Natural killer cell (primary cell): ENCODE data around the gene SLC25A22. TPM values are rescaled to one million over a fixed set of nuclear protein-coding genes. Genes with fewer than 3 reads are reported as not detected.

ENCODE experiments used
- ATAC-seq, 3 donors: fragments of 150-1000 bp in 2 of 3; fragments of 200-7000 bp in 1 of 3; cut with Tn5 transposase; 1 replicate in 1 of 3; 2 replicates in 2 of 3; pipeline ENCODE4 v1.10.0; 2021; ENCODE audit warnings: mild to moderate bottlenecking in 2 of 3, moderate library complexity in 2 of 3
- DNase-seq, 2 donors: peaks; one replicate each; pipeline versions ENCODE4 v3.0.0 to v3.0.0-alpha.2; 2013 to 2021; ENCODE audit warnings: mixed read lengths in 1 of 2
- H3K27ac ChIP-seq: one replicate; pipeline ENCODE4 v1.5.1; 2013; ENCODE audit warnings: mild to moderate bottlenecking, low read length
- H3K27me3 ChIP-seq: one replicate; pipeline ENCODE4 v1.6.1; 2013; ENCODE audit warnings: low read length; ENCODE audit not compliant: control insufficient read depth, insufficient read depth
- H3K36me3 ChIP-seq: one replicate; pipeline ENCODE4 v1.6.1; 2013; ENCODE audit warnings: low read length; ENCODE audit not compliant: control insufficient read depth, insufficient read depth
- H3K4me1 ChIP-seq: one replicate; pipeline ENCODE4 v1.6.1; 2013; ENCODE audit warnings: low read length; ENCODE audit not compliant: control insufficient read depth, insufficient read depth
- H3K4me3 ChIP-seq: one replicate; pipeline ENCODE4 v1.5.1; 2013; ENCODE audit warnings: low read length
- H3K9me3 ChIP-seq: one replicate; pipeline ENCODE4 v1.6.1; 2013; ENCODE audit warnings: low read length; ENCODE audit not compliant: control insufficient read depth, insufficient read depth
- H3K27ac Mint-ChIP-seq, 2 donors: one replicate each; pipeline ENCODE4 v1.8.0; 2022; ENCODE audit warnings: mild to moderate bottlenecking in 2 of 2, mixed read lengths in 2 of 2, moderate library complexity in 1 of 2
- H3K27me3 Mint-ChIP-seq, 2 donors: one replicate each; pipeline ENCODE4 v1.8.0; 2022; ENCODE audit warnings: low read depth in 2 of 2, mixed read lengths in 2 of 2
- H3K36me3 Mint-ChIP-seq: one replicate; pipeline ENCODE4 v1.8.0; 2022; ENCODE audit warnings: mixed read lengths
- H3K4me1 Mint-ChIP-seq, 2 donors: one replicate each; pipeline ENCODE4 v1.8.0; 2022; ENCODE audit warnings: mixed read lengths in 2 of 2
- H3K4me3 Mint-ChIP-seq: one replicate; pipeline ENCODE4 v1.8.0; 2022; ENCODE audit warnings: mild to moderate bottlenecking, moderate library complexity, mixed read lengths
- H3K9me3 Mint-ChIP-seq, 2 donors: one replicate each; pipeline ENCODE4 v1.8.0; 2022; ENCODE audit warnings: mixed read lengths in 2 of 2
- WGBS: methylation state at CpG from one replicate; pipeline ENCODE4 v1.1.7; 2013; ENCODE audit warnings: missing lambda C conversion rate; ENCODE audit not compliant: insufficient coverage; 5-methylcytosine and 5-hydroxymethylcytosine counted together
- intact Hi-C: fragments of 100-400 bp; cut with micrococcal nuclease; formaldehyde crosslinking; loops from one replicate; pipeline ENCODE4 v1.14.2; 2022
- total RNA-seq, 4 donors: library from RNA; stranded (reverse); fragments of 120-200 nt in 1 of 4; gene quantifications; one replicate each; pipeline versions ENCODE4 v1.2.3 to v1.2.4, GENCODE V29; 2013 to 2022
- TF ChIP-seq, protein P1 (sequence below): fragments of 200-600 bp; IDR thresholded peaks from one replicate; pipeline ENCODE4 v1.8.0; 2022; ENCODE audit warnings: antibody characterized with exemption

The SLC25A22 gene
- total RNA-seq, 3 donors from 2014 or later (not counting 1 experiment from before 2014, with no cell fraction given), result 22.8 to 34.6 (median 31.5) TPM

DNA sequence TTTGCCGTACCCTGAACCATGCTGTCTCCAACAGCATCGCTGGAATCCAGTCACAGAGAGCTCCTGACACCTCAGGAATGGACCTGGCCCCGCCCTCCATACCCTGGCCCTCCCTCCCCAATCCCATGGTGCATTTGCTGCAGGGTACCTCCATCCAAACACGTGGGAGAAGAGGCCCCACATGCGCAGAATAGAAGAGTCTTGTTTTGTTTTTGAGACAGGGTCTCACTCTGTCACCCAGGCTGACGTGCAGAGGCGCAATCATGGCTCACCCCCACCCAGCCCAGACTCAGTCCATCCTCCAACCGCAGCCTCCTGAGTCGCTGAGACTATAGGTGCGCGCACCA is 18.3 kb upstream of the SLC25A22 start:
- no peak overlapping the region for H3K27ac ChIP-seq
- 88% methylated on average over 7 of the region's 11 CpGs for WGBS
- peaks cover 0 to 12% of the 10 kb centered on the region in 2 donors for H3K4me1 Mint-ChIP-seq
- DNase-seq, result no peak
- TF ChIP-seq, protein P1, sequence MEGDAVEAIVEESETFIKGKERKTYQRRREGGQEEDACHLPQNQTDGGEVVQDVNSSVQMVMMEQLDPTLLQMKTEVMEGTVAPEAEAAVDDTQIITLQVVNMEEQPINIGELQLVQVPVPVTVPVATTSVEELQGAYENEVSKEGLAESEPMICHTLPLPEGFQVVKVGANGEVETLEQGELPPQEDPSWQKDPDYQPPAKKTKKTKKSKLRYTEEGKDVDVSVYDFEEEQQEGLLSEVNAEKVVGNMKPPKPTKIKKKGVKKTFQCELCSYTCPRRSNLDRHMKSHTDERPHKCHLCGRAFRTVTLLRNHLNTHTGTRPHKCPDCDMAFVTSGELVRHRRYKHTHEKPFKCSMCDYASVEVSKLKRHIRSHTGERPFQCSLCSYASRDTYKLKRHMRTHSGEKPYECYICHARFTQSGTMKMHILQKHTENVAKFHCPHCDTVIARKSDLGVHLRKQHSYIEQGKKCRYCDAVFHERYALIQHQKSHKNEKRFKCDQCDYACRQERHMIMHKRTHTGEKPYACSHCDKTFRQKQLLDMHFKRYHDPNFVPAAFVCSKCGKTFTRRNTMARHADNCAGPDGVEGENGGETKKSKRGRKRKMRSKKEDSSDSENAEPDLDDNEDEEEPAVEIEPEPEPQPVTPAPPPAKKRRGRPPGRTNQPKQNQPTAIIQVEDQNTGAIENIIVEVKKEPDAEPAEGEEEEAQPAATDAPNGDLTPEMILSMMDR, result no peak
- intact Hi-C loops, result no loop called here
- no peak overlapping the region for H3K4me3 Mint-ChIP-seq
- H3K27ac Mint-ChIP-seq, result no peak overlapping the region
- ATAC-seq, result no peak
- no peaks in the 10 kb centered on the region for H3K9me3 ChIP-seq
- peaks cover 28% of the 10 kb centered on the region for H3K4me1 ChIP-seq
- H3K36me3 Mint-ChIP-seq, result no peaks in the 10 kb centered on the region
- H3K9me3 Mint-ChIP-seq, result no peaks in the 10 kb centered on the region
- peaks cover 28% of the 10 kb centered on the region for H3K36me3 ChIP-seq
- H3K27me3 Mint-ChIP-seq, result no peaks in the 10 kb centered on the region
- no peak overlapping the region for H3K4me3 ChIP-seq
- H3K27me3 ChIP-seq, result no peaks in the 10 kb centered on the region

DNA sequence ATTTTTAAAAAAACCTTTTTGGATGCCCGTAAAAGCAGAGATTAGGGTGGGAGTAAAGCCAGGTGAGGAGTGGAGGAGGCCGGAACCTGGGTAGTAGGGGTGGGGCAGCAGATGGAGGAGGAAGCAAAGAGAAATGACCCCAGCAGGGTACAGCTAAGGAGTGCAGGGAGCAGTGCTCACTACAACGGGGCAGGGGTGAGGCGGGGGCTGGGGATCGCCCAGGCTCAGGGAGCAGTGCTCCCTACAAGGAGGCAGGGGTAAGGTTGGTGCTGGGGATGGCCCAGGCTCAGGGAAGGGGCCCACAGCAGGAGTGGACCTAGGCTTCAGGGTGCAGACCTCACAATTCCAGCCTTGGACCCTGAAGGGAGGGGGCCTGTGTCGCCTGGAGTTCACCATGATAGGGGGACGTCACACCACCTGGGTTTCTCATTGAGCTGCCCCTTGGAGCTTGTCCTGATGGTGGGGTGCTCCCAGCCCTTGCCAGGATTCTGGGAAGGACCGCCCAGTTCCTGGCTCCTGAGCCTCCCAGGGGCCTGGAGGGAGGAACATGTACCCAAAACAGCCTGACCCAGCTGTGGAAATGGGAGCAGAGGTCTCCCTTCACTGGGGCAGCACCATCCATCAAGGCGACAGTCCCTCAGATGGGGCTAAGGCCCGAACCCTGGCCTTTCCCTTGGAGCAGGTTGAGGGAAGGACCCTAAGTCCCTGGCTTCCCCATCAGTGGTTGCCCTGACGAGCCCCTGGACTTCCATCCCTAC is 17.8 kb upstream of the SLC25A22 start:
- Histone ChIP-seq H3K36me3 (peaks cover 26% of the 10 kb centered on the region), H3K27me3 (no peaks in the 10 kb centered on the region), H3K4me3 (no peak overlapping the region), H3K4me1 (peaks cover 28% of the 10 kb centered on the region), H3K9me3 (no peaks in the 10 kb centered on the region), H3K27ac (no peak overlapping the region)
- Mint-ChIP-seq H3K4me3 (no peak overlapping the region), H3K27me3 (no peaks in the 10 kb centered on the region), H3K27ac (no peak overlapping the region), H3K4me1 (peaks cover 4 to 13% of the 10 kb centered on the region in 2 donors), H3K9me3 (no peaks in the 10 kb centered on the region), H3K36me3 (no peaks in the 10 kb centered on the region)
- TF ChIP-seq, protein P1, result no peak
- ATAC-seq (no peak), DNase-seq (no peak)
- intact Hi-C loops, result no loop called here
- WGBS, result 94% methylated on average over 11 of the region's 11 CpGs

DNA sequence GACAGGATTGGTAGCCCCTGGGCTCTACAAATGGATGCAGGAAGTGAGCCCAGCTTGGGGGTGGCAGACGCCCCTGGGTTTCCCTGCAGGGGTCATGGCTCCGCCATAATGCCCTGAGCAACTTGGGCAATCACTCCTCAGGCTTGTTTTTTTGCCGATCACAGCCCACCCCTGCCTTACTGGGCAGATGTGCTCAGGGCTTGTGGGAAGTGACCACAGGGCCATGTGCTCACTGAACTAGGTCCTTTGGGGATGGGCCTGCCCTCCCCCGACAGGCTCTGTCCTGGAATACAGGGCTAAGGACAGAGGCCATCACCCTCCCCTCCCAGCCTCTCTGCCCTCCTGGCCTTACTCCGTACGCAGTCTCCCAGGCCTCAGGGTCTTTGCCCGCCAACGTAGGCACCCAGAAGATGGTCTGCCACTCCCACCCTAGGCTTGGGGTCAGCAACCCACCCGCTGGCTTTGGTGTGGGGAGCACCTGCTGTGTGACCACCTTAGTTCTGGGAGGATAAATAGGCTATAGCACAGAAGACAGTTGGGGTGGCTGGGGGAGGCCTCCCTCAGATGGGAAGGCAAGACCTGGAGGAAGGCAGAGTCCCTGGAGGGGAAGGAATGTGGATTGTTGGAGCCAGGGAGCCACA is 15.5 kb upstream of the SLC25A22 start:
- Histone ChIP-seq H3K9me3 (no peaks in the 10 kb centered on the region), H3K4me1 (peaks cover 27% of the 10 kb centered on the region), H3K4me3 (no peak overlapping the region), H3K27ac (no peak overlapping the region), H3K36me3 (peaks cover 26% of the 10 kb centered on the region), H3K27me3 (no peaks in the 10 kb centered on the region)
- no peaks in the 10 kb centered on the region for H3K9me3 Mint-ChIP-seq
- TF ChIP-seq, protein P1, result no peak
- no peak for ATAC-seq
- no peaks in the 10 kb centered on the region for H3K27me3 Mint-ChIP-seq
- peaks cover 19 to 20% of the 10 kb centered on the region in 2 donors for H3K4me1 Mint-ChIP-seq
- no peak for DNase-seq
- H3K36me3 Mint-ChIP-seq, result no peaks in the 10 kb centered on the region
- 92% methylated on average over 9 of the region's 9 CpGs for WGBS
- intact Hi-C loops, result no loop called here
- H3K27ac Mint-ChIP-seq, result no peak overlapping the region
- peak overlapping the region; percentile 1 for H3K4me3 Mint-ChIP-seq
